IPS DF 6.9 (cell line): ENCODE results near the gene KCNAB2.
A peak's percentile ranks its signal among the peaks of the same experiment; 100 is the strongest.

ENCODE experiments used
- DNase-seq: peaks from one replicate; pipeline ENCODE4 v3.0.0-alpha.2; 2013; ENCODE audit warnings: low read depth, low spot score
- H3K27ac ChIP-seq: one replicate; pipeline ENCODE4 v1.5.1; 2013; ENCODE audit warnings: low read length, control low read depth
- H3K27me3 ChIP-seq: 2 replicates; pipeline ENCODE4 v1.6.1; 2013; ENCODE audit warnings: mild to moderate bottlenecking, low read length; ENCODE audit not compliant: control insufficient read depth, insufficient read depth
- H3K36me3 ChIP-seq: 2 replicates; pipeline ENCODE4 v1.6.1; 2013; ENCODE audit warnings: low read length; ENCODE audit not compliant: control insufficient read depth, insufficient read depth
- H3K4me1 ChIP-seq: 2 replicates; pipeline ENCODE4 v1.6.1; 2013; ENCODE audit warnings: low read length; ENCODE audit not compliant: control insufficient read depth, insufficient read depth
- H3K4me3 ChIP-seq: 2 replicates; pipeline ENCODE4 v1.5.1; 2013; ENCODE audit warnings: mild to moderate bottlenecking, low read length
- H3K9me3 ChIP-seq: 2 replicates; pipeline ENCODE4 v1.6.1; 2013; ENCODE audit warnings: low read length, inconsistent platforms; ENCODE audit not compliant: control insufficient read depth, insufficient read depth
- WGBS: extraction: QIAGEN DNeasy Blood & Tissue Kit; methylation state at CpG from one replicate; pipeline ENCODE4 v1.1.7; 2013; ENCODE audit warnings: mixed read lengths, missing lambda C conversion rate; ENCODE audit not compliant: insufficient read length, insufficient coverage; 5-methylcytosine and 5-hydroxymethylcytosine counted together

The KCNAB2 gene

GRCh38 chr1:6127587-6128163, 82.0 kb downstream of the KCNAB2 start:
- no CpG with 5 or more reads among the region's 41 CpGs for WGBS
- 0 out of 2 replicates have a peak overlapping the region, but pooled peaks have one; percentile 16 for H3K4me3 ChIP-seq
- peaks cover 5% of the 10 kb centered on the region for H3K4me1 ChIP-seq
- no peak for DNase-seq
- no peaks in the 10 kb centered on the region for H3K36me3 ChIP-seq
- H3K27me3 ChIP-seq, result no peaks in the 10 kb centered on the region
- no peaks in the 10 kb centered on the region for H3K9me3 ChIP-seq
- H3K27ac ChIP-seq, result no peak overlapping the region

- DNase-seq, result no peak
- Histone ChIP-seq H3K27me3 (no peaks in the 10 kb centered on the region), H3K4me1 (peaks cover 5% of the 10 kb centered on the region), H3K4me3 (no peak overlapping the region), H3K36me3 (no peaks in the 10 kb centered on the region), H3K9me3 (no peaks in the 10 kb centered on the region), H3K27ac (no peak overlapping the region)
- no CpG with 5 or more reads among the region's 34 CpGs for WGBS
Measured at GRCh38 chr1:6128276-6129081, 82.8 kb downstream of the KCNAB2 start.

GRCh38 chr1:6129313-6129712, 83.6 kb downstream of the KCNAB2 start:
- Histone ChIP-seq H3K27ac (no peak overlapping the region), H3K4me1 (peaks cover 5% of the 10 kb centered on the region), H3K9me3 (no peaks in the 10 kb centered on the region), H3K4me3 (no peak overlapping the region), H3K36me3 (no peaks in the 10 kb centered on the region), H3K27me3 (no peaks in the 10 kb centered on the region)
- no CpG with 5 or more reads among the region's 9 CpGs for WGBS
- DNase-seq, result no peak

GRCh38 chr1:6130036-6130435, 84.3 kb downstream of the KCNAB2 start:
- H3K4me3 ChIP-seq, result no peak overlapping the region
- H3K36me3 ChIP-seq, result no peaks in the 10 kb centered on the region
- H3K9me3 ChIP-seq, result no peaks in the 10 kb centered on the region
- H3K4me1 ChIP-seq, result peaks cover 5% of the 10 kb centered on the region
- WGBS, result no CpG with 5 or more reads among the region's 11 CpGs
- H3K27ac ChIP-seq, result no peak overlapping the region
- no peak for DNase-seq
- H3K27me3 ChIP-seq, result no peaks in the 10 kb centered on the region

- Histone ChIP-seq H3K27me3 (no peaks in the 10 kb centered on the region), H3K4me3 (no peak overlapping the region)
Measured at GRCh38 chr1:6130596-6130995, 84.9 kb downstream of the KCNAB2 start.

GRCh38 chr1:6131561-6131960, 85.9 kb downstream of the KCNAB2 start:
- DNase-seq, result no peak
- Histone ChIP-seq H3K4me3 (no peak overlapping the region), H3K4me1 (peaks cover 5% of the 10 kb centered on the region; the same call in 1 of the 2 replicates), H3K9me3 (no peaks in the 10 kb centered on the region), H3K27ac (no peak overlapping the region), H3K27me3 (no peaks in the 10 kb centered on the region), H3K36me3 (no peaks in the 10 kb centered on the region)
- no CpG with 5 or more reads among the region's 9 CpGs for WGBS

More at GRCh38 chr1:6130596-6130995, 84.9 kb downstream of the KCNAB2 start:
- no peak for DNase-seq
- Histone ChIP-seq H3K36me3 (no peaks in the 10 kb centered on the region), H3K9me3 (no peaks in the 10 kb centered on the region), H3K27ac (no peak overlapping the region), H3K4me1 (peaks cover 5% of the 10 kb centered on the region; the same call in 1 of the 2 replicates)
- no CpG with 5 or more reads among the region's 7 CpGs for WGBS

- H3K27ac ChIP-seq, result no peak overlapping the region
- H3K27me3 ChIP-seq, result no peaks in the 10 kb centered on the region
- H3K9me3 ChIP-seq, result no peaks in the 10 kb centered on the region
- no peaks in the 10 kb centered on the region for H3K4me1 ChIP-seq
- H3K4me3 ChIP-seq, result no peak overlapping the region
- H3K36me3 ChIP-seq, result no peaks in the 10 kb centered on the region
- WGBS, result no CpG with 5 or more reads among the region's 15 CpGs
- DNase-seq, result no peak
Measured at GRCh38 chr1:6133146-6133895, 87.6 kb downstream of the KCNAB2 start.

- no peak overlapping the region for H3K4me3 ChIP-seq
- no peaks in the 10 kb centered on the region for H3K36me3 ChIP-seq
- WGBS, result no CpG with 5 or more reads among the region's 11 CpGs
- no peaks in the 10 kb centered on the region for H3K27me3 ChIP-seq
- no peaks in the 10 kb centered on the region for H3K9me3 ChIP-seq
- H3K4me1 ChIP-seq, result no peaks in the 10 kb centered on the region
- no peak overlapping the region for H3K27ac ChIP-seq
- DNase-seq, result no peak
Measured at GRCh38 chr1:6134206-6134605, 88.5 kb downstream of the KCNAB2 start.

- Histone ChIP-seq H3K36me3 (no peaks in the 10 kb centered on the region), H3K4me3 (no peak overlapping the region), H3K27me3 (no peaks in the 10 kb centered on the region), H3K4me1 (no peaks in the 10 kb centered on the region), H3K9me3 (no peaks in the 10 kb centered on the region), H3K27ac (no peak overlapping the region)
- no peak for DNase-seq
- no CpG with 5 or more reads among the region's 22 CpGs for WGBS
Measured at GRCh38 chr1:6134741-6135510, 89.2 kb downstream of the KCNAB2 start.
